ENCODE data around the gene RAB37.
A peak's percentile ranks its signal among the peaks of the same experiment; 100 is the strongest.

RAB37 gene

DNA sequence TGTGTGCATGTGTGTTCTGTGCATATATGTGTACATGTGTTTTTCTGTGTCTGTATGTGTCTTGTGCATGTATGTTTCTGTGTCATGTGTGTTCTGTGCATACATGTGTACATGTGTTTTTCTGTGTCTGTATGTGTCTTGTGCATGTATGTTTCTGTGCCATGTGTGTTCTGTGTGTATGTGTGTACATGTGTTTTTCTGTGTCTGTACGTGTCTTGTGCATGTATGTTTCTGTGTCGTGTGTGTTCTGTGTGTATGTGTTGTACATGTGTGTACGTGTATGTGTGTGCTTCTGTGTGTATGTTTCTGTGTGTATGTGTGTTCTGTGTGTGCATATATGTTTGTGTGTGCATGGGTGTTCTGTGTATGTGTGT lies 8.4 kb upstream of the RAB37 start:
- no peak for DNase-seq

DNA sequence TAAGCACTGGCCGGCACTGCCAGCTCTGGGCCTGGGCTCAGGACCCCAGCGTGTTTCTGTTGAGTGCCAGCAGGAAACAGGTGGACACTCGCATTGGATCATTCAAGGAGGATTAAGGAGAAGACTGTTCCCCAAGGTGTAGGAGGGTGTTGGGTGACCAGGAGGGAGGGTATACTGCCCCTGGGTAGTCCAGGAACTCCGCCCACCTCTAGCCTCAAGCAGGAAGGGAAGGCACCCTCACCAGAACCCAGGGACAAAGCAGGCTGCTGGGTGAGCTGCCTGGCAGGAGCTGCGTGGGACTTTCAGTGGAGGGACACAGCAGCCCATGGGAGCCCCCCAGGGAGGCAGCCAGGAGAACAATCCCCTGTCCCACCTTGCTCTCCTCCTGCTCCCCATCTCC lies 7.7 kb upstream of the RAB37 start:
- DNase-seq: no peak

DNA sequence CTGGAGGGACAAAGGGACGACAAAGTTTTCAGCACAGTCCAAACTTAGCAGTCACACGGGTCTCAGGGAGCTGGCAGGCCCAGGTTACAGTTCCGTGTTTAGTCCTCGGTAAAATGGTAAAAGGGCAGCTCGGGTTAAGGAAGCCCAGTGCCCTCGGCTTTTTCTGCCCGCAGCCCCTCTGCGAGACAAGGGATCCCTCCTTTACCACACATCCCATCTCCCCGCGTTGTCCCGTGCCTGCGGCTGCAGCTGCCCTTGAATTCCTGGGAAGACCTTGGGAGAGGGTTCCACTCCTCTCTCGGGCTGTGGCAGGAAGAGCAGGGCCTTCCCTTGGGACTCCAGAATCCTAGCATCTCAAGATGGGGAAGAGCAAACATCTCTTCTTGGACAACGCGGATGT lies 7.2 kb upstream of the RAB37 start:
- DNase-seq: no peak

DNA sequence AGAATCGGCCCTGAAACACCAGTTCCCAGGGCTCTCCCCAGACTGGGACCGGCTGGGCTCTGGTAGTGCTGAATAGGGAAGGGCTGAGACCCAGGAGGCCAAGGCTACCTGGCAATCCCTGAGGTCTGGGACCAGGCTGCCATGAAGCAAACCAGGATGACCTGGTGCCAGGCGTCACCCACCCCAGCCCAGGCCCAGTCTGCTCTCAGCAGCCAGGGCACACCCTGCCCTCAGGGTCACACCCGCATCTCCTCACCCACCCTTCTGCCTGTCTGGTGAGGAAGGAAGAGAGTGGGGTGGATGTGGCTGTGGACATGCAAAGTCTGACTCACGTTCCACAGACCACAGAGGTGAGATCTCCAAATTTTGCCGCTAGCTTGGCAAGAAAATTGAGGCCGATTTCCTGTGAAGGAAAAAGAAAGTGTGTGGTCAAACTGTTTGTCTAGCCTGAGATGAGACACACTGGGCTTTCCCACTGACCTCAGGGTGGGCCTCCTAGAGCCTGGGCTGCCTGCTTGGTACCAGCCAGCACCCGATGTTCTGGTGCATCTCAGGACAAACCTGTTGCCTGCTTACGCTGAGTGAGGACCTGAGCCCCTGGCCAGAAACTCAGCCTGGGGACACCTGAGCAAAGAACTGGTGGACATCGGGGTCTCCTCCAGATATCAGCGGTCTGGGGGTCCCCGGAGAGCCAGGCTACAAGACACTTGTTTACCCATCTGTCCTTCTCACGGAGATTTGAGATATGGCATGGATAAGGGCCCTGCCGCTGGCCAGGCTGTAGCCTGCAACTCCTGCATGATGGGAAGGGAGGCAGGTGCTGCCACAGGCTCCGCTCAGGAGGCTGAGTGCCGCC lies 6.3 kb upstream of the RAB37 start:
- no peak for DNase-seq

DNA sequence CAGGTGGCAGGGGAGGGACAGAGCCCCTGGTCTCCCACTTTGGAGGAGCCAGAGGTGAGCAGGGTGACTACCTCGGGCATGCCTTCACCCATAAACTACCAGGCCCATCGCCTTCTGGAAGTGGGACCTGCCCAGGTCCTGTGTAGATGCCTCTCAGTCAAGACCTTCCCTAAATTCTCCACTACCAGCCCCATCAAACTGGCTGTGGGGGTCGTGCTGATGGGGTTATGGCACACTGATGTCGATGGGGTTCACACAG lies 5.8 kb upstream of the RAB37 start:
- no peak for DNase-seq

DNA sequence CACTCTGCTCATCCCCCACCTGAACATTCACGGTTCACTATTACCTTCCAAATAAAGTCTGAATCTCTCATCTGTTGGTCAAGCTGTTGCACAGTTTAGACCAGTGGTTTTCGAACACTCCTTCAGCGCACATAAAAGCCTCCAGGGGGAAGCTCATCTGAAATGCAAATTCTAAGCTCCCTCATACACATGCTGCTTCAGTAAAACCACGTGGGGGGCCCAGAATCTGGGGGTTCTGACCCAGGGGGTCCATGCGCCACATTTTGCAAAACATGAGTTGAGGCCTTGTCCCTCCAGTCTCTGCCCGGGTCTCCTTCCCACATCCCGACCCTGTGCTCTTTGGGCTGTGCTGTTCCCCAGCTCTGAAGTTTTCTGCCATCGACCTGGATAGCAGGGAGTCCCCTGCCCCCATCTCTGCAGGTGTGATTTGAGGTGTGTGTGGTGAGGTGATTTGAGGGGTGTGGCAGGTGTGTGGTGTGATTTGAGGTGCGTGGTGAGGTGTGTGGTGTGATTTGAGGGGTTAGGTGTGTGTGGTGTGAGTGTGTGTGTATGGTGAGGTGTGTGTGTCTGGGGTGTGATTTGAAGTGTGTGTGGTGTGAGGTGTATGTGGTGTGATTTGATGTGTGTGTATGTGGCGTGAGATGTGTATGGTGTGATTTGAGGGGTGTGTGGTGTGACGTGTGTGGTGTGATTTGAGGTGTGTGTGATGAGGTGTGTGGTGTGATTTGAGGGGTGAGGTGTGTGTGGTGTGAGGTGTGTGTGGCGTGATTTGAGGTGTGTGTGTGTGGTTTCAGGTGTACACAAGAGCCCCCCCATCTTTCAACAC lies 4.8 kb upstream of the RAB37 start:
- DNase-seq: no peak

DNA sequence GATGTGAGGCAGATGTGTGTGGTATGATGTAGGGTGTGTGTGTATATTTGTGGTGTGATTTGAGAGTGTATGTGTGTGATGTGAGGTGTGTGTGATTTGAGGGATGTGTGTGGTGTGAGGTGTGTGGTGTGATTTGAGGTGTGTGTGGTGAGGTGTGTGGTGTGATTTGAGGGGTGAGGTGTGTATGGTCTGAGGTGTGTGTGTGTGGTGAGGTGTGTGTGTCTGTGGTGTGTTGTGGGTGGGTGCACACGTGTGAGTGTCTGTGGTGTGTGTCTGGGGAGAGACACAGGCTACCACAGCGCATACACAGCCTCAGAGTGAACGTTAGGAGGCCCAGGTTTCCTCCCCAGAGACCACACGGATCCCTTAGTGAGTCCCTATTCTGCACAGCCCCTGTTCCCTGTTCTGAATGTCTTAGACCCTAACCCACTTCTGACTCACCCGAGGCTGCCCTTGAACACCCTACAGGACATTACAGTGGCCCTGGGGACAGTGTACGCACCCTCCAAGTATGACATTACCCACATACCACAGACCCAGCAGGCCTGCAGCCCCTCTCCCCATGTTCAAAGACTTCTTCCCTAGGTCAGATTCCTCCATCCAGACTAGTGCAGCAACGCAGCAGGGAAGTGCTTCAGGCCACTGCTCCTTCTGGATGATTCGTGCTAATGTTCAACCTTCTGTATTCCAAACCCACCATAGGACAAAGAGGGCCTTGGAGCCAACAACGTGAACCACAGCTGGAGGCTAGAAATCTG lies 3.5 kb upstream of the RAB37 start:
- DNase-seq: no peak

DNA sequence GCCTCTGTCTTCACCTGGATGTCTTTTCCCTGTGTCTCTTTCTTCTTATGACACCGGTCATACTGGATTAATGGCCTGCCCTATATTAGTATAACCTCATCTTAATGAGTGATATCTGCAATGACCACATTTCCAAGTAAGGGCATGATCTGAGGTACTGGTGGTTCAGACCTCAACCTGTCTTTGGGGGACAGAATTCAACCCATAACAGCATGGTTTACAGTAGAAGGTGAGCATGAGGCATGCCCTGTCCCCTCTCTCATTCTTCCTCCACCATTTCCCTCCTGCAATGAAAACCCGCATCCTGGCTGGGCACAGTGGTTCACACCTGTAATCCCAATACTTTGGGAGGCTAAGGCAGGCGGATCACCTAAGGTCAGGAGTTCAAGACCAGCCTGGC lies 2.8 kb upstream of the RAB37 start:
- no peak for DNase-seq

DNA sequence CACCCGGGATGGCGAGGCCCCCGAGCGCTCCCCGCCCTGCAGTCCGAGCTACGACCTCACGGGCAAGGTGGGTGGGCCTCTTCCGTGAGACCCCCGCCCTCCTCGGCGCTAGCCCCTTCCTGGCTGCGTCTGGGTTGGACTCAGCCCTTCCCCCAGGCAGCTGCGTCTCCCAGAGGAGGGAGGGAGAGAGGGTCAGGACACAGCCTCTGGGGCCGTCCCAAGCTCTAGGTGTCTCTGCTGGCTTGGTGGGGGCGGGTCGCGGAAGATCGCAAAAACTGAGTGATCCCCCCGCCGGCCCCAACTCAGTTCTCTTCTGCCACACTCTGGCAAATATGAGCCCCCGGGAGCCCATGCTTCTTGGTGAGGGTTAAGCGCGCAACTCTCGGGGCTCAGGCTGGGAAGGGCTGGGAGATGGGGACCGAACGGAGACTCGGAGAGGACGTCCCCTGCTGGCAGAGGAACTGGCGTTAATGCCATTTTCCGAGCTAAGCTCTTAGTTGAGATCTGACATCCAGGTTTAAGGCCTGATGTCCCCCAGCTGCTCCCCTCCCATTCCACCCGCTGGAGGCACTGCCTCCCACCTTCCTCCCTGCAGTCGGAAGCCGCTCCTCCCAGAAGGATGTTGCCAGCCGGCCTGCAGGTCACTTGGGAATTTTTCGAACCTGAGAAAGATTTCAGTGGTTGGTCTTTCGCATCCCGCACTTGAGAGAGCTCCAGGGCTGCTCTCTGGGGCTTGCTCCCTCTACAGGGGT lies 419 bp downstream of the RAB37 start:
- peak; percentile 11 for DNase-seq

DNA sequence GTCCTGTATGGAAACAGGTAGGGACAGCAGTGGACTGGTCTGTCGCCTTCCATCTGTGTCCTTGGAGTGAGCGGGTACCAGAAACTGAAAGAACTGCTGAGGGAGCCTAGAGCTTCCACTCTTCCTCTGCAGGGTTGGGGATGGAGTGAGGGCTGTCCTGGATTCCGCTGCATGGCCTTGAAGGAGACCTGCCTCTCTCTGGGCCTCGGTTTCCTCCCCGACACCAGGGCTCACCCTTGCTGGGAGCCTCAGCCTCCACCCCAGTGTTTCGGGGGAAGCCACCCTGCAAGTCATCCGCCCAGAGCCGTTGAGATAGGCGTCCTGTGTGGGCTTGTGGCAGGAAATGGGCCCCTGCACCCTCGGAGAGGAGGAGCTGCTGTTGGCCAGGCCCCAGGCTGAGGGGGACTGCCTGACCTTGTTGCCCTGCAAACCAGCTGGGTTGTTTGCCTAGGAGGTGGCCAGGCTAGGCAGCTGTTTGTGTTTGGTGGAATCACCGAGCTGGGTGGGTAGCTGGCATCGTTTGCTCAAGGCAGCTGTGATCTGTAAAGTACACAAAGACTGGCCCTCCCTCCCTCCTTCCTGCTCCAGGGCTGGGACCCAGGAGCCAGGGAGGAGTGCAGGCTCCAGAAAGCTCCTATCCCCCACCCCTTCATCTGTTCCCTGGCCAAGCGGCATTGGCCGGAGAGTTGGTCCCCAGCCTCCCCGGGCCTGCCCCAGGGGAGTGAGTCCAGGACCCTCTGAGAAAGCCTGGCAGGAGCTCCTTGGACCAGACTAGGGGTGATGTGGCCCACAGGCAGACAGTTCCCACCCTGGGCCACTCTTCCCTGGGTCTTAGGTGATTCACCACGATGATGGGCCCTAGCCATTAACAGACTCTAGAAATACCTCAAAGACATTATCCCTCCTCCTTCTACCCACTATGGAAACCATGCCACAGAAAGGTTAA lies 1.3 kb downstream of the RAB37 start:
- no peak for DNase-seq

DNA sequence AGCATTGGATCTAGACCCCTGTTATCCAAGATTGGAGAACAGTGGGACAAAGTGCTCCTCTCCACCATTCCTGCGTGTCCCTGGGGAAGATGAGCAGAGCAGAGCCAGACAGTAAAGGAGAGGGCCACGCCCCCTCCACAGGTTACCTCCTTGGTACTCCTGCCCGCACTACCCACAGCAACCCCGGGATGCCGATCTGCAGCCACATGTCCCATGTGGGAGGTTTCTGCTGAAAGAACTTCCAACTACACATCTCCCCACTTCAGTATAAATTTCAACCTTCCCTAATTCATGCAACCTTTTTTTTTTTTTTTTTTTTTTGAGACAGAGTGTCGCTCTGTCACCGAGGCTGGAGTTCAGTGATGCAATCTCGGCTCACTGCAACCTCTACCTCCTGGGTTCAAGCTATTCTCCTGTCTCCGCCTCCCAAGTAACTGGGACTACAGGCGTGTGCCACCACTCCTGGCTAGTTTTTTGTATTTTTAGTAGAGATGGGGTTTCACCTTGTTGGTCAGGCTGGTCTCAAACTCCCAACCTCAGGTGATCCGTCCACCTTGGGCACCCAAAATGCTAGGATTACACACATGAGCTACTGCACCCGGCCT lies 2.3 kb downstream of the RAB37 start:
- no peak for DNase-seq

DNA sequence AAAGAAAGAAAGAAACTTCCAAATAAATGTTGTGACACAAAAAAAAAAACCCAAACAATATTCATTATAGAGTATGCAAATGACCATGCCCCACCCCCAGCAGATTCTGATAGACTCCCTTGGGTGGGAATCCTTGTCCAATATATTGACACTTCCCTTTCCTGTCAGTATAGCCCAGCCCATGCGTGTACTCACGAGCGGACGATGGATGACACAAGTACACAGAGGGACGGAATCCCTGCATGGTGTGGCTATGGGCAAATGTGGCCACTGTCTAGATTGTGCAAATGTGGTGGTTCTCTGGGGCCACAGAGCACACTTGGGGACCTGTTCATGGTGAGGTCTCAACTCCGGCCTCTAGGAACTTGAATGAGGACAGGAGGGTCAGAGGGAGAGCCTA lies 3.1 kb downstream of the RAB37 start:
- DNase-seq: no peak

DNA sequence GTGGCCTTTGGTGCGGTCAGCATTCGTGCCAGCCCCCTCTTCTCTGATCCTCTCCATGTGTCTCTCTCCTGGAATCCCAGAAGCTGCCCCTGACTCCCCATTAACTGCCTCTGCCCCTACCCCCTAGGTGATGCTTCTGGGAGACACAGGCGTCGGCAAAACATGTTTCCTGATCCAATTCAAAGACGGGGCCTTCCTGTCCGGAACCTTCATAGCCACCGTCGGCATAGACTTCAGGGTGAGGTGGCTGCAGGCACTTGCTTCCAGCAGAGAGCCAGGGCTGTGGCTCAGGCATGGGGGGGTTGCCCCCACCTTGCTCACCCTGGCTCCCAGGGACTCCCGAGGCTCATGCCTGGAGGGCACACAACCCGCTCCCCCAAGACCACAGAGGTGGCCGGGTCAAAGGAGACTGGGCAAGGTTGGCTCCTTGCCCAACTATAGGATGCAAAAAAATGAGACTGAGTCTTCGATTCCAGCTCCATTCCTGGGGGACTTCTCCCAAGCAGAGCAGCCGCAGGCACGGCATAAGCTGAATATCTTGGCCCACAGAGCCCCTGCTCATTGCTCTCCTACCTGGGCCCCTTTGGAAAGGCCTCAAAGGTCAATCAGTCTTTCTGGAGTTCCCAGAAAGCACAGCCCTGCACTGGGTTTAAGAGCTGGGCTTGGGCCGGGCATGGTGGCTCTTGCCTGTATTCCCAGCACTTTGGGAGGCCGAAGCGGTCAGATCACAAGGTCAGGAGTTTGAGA lies 3.8 kb downstream of the RAB37 start:
- no peak for DNase-seq

DNA sequence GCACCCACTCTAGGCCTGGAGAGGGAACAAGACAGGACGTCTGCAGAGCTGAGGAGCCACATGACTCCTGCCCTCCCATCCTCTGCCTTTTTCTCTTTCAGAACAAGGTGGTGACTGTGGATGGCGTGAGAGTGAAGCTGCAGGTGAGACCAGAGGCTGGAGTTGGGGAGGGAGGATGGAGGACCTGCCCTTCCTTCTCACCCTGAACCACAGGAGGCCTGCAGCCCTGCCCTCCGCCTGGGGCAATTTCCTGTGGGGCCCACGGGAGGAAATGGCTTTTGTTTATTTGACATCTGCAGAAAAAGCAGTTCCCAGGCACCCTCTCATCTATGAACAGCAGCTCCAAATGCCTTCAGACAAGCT lies 5.1 kb downstream of the RAB37 start:
- no peak for DNase-seq

DNA sequence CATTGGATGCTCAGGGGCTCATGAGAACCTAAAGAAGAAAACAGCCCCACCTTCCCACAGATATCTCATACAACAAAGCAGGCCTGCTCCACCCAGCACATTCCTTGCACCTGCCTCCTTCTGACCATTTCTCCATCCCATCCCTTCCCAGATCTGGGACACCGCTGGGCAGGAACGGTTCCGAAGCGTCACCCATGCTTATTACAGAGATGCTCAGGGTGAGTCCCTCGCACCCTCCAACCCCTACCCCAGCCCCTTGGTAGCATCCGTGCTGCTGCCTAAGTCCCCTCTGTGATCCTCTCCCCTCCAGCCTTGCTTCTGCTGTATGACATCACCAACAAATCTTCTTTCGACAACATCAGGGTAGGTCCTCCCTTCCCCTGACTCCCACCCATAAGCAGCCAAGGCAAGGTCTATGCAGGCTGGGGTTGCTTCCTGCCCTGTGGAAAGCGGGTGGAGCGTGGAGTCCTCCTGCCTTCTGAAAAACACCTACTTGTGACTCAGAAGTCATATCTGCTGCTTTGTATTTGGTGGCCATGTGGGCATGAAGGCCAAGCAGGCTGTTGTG lies 6.0 kb downstream of the RAB37 start:
- DNase-seq: no peak

DNA sequence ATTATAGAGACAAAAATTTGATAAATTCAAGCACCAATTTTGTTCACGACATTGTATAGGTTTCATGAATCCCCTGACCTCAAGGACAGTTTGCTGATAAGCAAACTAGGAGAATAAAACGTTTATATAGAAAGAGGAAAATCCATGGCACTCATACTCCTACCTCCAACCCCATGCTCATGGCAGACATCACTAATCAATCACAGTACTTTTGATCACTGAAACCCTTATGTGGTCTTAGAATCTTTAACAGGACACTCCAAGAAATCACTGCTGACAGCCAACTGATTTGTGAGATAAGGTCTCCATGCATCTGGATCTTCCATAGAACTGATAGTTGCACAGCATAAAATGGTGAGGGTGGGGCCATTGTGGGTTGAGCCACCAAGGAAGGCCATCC lies 6.7 kb downstream of the RAB37 start:
- DNase-seq: no peak

DNA sequence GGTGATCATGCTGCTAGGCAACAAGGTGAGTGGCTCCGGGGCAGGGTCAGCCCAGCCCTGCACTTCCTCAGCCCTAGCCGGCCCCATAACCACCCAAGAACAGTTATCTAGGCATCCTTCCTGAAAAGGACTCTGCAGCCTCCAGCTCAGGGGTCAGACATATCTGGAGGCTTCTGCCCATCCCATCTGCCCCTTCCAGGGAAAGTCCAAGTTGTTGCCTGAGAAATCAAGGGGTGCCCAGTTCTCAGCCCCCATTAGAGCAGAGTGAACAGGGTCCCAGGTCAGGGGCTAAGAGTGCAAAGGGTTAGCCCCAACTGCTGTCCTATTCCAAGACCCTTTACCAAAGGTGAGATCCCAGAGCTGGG lies 7.3 kb downstream of the RAB37 start:
- no peak for DNase-seq

DNA sequence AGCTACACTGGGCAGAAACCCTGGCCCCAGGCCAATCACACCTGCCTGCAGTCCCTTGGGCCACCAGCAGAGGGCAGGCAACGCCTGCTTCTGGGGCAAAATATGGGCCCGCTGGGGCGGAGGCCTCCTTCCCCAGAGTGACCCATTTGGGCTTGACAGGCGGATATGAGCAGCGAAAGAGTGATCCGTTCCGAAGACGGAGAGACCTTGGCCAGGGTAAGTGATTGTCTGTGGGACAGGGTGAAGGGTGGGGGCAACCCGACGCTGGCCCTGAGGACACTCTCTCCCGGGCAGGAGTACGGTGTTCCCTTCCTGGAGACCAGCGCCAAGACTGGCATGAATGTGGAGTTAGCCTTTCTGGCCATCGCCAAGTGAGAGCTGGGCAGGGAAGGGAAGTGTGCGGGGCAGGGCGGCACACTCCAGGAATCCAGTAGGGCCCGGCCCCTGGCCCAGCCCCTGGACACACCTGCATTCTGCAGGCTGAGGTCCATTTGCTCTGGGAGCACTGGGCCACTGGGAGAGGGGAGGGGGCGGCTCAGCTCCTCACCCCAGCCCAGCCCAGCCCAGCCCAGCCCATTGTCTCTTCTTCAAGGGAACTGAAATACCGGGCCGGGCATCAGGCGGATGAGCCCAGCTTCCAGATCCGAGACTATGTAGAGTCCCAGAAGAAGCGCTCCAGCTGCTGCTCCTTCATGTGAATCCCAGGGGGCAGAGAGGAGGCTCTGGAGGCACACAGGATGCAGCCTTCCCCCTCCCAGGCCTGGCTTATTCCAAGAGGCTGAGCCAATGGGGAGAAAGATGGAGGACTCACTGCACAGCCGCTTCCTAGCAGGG lies 7.9 kb downstream of the RAB37 start:
- DNase-seq: peak; percentile 4

DNA sequence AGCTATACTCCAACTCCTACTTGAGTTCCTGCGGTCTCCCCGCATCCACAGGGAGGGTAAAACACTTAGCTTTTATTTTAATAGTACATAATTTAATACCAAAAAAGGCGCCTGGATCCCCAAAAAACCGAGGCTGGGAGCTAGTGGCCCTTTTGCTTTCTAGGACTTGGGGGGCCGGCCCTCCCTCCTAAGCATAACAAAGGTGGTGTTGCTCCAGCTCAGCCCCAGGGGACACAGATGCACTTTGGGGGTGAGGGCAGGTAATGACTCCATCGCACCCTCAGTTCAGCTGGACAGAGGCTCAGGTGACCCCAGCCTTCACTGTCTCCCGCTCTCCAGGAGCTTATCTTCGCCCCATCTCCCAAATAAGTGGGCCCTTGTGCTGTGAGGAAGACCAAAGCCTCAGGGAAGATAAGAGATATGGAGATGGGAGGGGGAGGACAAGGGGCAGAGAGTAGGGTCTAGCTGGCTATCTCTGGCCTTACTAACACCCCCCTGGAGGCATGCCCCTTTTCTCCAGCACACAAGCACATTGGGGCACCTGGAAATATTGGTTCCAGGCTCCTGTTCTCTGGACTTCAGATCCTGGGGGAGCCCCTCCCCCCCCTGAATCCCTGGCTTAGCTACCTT lies 8.6 kb downstream of the RAB37 start:
- DNase-seq: no peak
